K562 (cell line): ENCODE data around the gene NOSTRIN. TPM values are rescaled to one million over a fixed set of nuclear protein-coding genes. Genes with fewer than 3 reads are reported as not detected.

Experiments
- BCOR ChIP-seq: fragments of 450-650 bp; IDR thresholded peaks from 2 replicates; pipeline ENCODE4 v1.6.1; 2016
- CBX2 ChIP-seq: fragments of 200-600 bp; sonication (generic); IDR thresholded peaks from one replicate; pipeline ENCODE4 v1.6.1; 2012; ENCODE audit warnings: mild to moderate bottlenecking, low read length, inconsistent platforms; ENCODE audit not compliant: insufficient read depth, poor library complexity, severe bottlenecking
- CCAR2 ChIP-seq: fragments of 200-400 bp; formaldehyde crosslinking; IDR thresholded peaks from 2 replicates; pipeline ENCODE4 v1.6.1; 2017; ENCODE audit warnings: mild to moderate bottlenecking, low read depth, low read length
- CHD1 ChIP-seq: fragments of 200-600 bp; sonication (generic); IDR thresholded peaks from one replicate; pipeline ENCODE4 v1.6.1; 2012; ENCODE audit warnings: mild to moderate bottlenecking, moderate library complexity, low read length, inconsistent platforms
- COPS2 ChIP-seq: fragments of 450-650 bp; conservative IDR thresholded peaks from 2 replicates; pipeline ENCODE4 v1.6.1; 2016; ENCODE audit warnings: mild to moderate bottlenecking, moderate library complexity
- ERF ChIP-seq: fragments of 450-650 bp; formaldehyde crosslinking; IDR thresholded peaks from 2 replicates; pipeline ENCODE4 v1.4.0; 2020; ENCODE audit warnings: mild to moderate bottlenecking, mixed read lengths
- FIP1L1 ChIP-seq: fragments of 200-400 bp; formaldehyde crosslinking; IDR thresholded peaks from 2 replicates; pipeline ENCODE4 v1.6.1; 2018; ENCODE audit warnings: mild to moderate bottlenecking, low read depth, low read length; ENCODE audit not compliant: poor library complexity, severe bottlenecking
- GATAD2B ChIP-seq: fragments of 450-650 bp; IDR thresholded peaks from 2 replicates; pipeline ENCODE4 v1.6.1; 2017; ENCODE audit warnings: mild to moderate bottlenecking, borderline replicate concordance
- KLF13 ChIP-seq: fragments of 450-650 bp; IDR thresholded peaks from 2 replicates; pipeline ENCODE4 v1.6.1; 2016; ENCODE audit warnings: missing genetic modification characterization, low read depth, mild to moderate bottlenecking, missing compliant biosample characterization, moderate library complexity, borderline replicate concordance
- L3MBTL2 ChIP-seq: fragments of 450-650 bp; IDR thresholded peaks from 2 replicates; pipeline ENCODE4 v1.6.1; 2016; ENCODE audit warnings: mild to moderate bottlenecking, moderate library complexity
- MYNN ChIP-seq, 2 experiments: sonication (generic); formaldehyde crosslinking in 1 of 2; IDR thresholded peaks; 2 replicates each; pipeline versions ENCODE4 v1.5.0 to v1.6.1; 2016 to 2020; ENCODE audit warnings: antibody characterized with exemption in 1 of 2, missing genetic modification reagents in 1 of 2
- NBN ChIP-seq: fragments of 450-650 bp; IDR thresholded peaks from 2 replicates; pipeline ENCODE4 v1.6.1; 2016; ENCODE audit warnings: low read depth, mild to moderate bottlenecking
- NCOA1 ChIP-seq: fragments of 450-650 bp; IDR thresholded peaks from 2 replicates; pipeline ENCODE4 v1.6.1; 2016; ENCODE audit warnings: low read depth
- RBFOX2 ChIP-seq: fragments of 200-400 bp; formaldehyde crosslinking; IDR thresholded peaks from 2 replicates; pipeline ENCODE4 v1.6.1; 2017; ENCODE audit warnings: low read depth, mild to moderate bottlenecking, low read length, moderate library complexity
- RCOR1 ChIP-seq, 2 experiments: IDR thresholded peaks; 2 replicates each; pipeline ENCODE4 v1.6.1; 2012; ENCODE audit warnings: low read depth in 2 of 2, low read length in 2 of 2, borderline replicate concordance in 1 of 2, improper control_type of control experiment in 1 of 2
- SMAD3 ChIP-seq: fragments of 450-650 bp; formaldehyde crosslinking; conservative IDR thresholded peaks from 2 replicates; pipeline ENCODE4 v1.4.0; 2020; ENCODE audit warnings: mild to moderate bottlenecking
- ZNF23 ChIP-seq: fragments of 250-450 bp; sonication (Bioruptor Pico); IDR thresholded peaks from 2 replicates; pipeline ENCODE4 v1.4.0; 2020; ENCODE audit warnings: mild to moderate bottlenecking
- ZNF324 ChIP-seq: fragments of 250-450 bp; sonication (Bioruptor Pico); IDR thresholded peaks from 2 replicates; pipeline ENCODE4 v1.4.0; 2020; ENCODE audit warnings: mild to moderate bottlenecking
- ZNF77 ChIP-seq: fragments of 250-450 bp; sonication (Bioruptor Pico); IDR thresholded peaks from 2 replicates; pipeline ENCODE4 v1.5.0; 2020
- ZZZ3 ChIP-seq: fragments of 450-650 bp; IDR thresholded peaks from 2 replicates; pipeline ENCODE4 v1.6.1; 2016; ENCODE audit warnings: antibody characterized with exemption, mild to moderate bottlenecking, moderate library complexity
- polyA plus RNA-seq, 8 experiments: library from polyadenylated mRNA; depleted of rRNA in 4 of 8; stranded (reverse) in 5 of 8; unstranded in 3 of 8; fragments of >200 nt; fragmentation: Nextera tagmentation in 2 of 8; fragmentation: Illumina TruSeq in 1 of 8; extraction: Ambion mirVana in 2 of 8; extraction: Trizol in 1 of 8; gene quantifications; 2 replicates each; pipeline versions ENCODE4 v1.2.1 to v1.2.3, GENCODE V29; 2011 to 2014; ENCODE audit warnings: inconsistent platforms in 1 of 8, missing spikeins in 1 of 8
- total RNA-seq, 7 experiments: library from RNA; depleted of rRNA in 6 of 7; stranded (reverse); fragments of >200 nt in 6 of 7; fragmentation: Illumina TruSeq in 2 of 7; extraction: Trizol in 2 of 7; gene quantifications; 2 replicates each; pipeline versions ENCODE4 v1.2.1 to v1.2.3, GENCODE V29; 2011 to 2021; ENCODE audit warnings: low replicate concordance in 1 of 7
- TF ChIP-seq, protein P1 (sequence below): fragments of 450-650 bp; formaldehyde crosslinking; IDR thresholded peaks from 2 replicates; pipeline ENCODE4 v1.4.0; 2020; ENCODE audit warnings: mild to moderate bottlenecking, mixed read lengths
- TF ChIP-seq, protein P2 (sequence below): IDR thresholded peaks from 2 replicates; pipeline ENCODE4 v1.6.1; 2016; ENCODE audit warnings: missing genetic modification characterization, missing compliant biosample characterization
- TF ChIP-seq, protein P3 (sequence below), 2 experiments: fragments of 250-450 bp in 1 of 2; fragments of 450-650 bp in 1 of 2; sonication (Bioruptor Pico) in 1 of 2; IDR thresholded peaks; 2 replicates each; pipeline versions ENCODE4 v1.6.1 to v1.8.0; 2016 to 2021; ENCODE audit warnings: mild to moderate bottlenecking in 2 of 2, moderate library complexity in 2 of 2, missing compliant biosample characterization in 1 of 2, missing genetic modification characterization in 1 of 2

The NOSTRIN gene
- total and polyA plus RNA-seq, 9 of the 15 experiments (the other 6 are each of a cell fraction or from before 2014, with no cell fraction given) = 26.7 to 82.9 (median 56.3) TPM

DNA sequence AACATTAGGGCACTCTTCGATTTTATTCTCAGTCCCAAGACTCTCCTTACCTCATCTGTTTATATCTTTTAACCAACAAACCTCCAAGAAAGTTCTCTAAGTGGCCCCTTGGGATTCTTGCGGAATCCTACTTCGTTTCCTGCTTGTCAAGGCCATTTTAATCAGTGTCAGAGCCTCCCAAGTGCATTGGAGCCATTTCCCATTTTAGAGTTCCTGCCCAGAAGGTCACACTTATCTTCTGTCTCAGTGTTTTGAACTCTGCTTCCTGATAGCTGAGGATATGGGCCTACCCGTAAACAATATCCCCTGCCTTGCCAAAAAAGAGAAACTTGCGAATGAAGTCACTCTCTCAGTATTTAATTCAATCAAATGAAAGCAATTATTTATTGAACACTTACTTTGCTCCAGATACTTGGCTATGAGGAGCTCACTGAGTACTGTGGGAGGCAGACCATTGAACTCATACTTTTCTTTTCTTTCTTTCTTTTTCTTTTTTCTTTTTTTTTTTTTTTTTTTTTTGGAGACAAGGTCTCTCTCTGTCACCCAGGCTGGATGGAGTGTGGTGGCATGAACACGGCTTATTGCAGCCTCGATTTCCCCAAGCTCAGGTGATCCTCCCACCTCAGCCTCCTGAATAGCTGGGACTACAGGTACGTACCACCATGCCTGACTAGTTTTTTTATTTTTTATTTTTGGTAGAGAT lies 5.7 kb upstream of the NOSTRIN start (continued):
- TF ChIP-seq, protein P1, sequence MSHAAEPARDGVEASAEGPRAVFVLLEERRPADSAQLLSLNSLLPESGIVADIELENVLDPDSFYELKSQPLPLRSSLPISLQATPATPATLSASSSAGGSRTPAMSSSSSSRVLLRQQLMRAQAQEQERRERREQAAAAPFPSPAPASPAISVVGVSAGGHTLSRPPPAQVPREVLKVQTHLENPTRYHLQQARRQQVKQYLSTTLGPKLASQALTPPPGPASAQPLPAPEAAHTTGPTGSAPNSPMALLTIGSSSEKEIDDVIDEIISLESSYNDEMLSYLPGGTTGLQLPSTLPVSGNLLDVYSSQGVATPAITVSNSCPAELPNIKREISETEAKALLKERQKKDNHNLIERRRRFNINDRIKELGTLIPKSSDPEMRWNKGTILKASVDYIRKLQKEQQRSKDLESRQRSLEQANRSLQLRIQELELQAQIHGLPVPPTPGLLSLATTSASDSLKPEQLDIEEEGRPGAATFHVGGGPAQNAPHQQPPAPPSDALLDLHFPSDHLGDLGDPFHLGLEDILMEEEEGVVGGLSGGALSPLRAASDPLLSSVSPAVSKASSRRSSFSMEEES (CRISPR knock-in tag) = no peak
- no peak for TF ChIP-seq ZNF23 (CRISPR knock-in tag)
- no peak for TF ChIP-seq CCAR2
- TF ChIP-seq BCOR = 0 out of 2 replicates have a peak, but pooled peaks have one; percentile 56
- TF ChIP-seq, protein P2, sequence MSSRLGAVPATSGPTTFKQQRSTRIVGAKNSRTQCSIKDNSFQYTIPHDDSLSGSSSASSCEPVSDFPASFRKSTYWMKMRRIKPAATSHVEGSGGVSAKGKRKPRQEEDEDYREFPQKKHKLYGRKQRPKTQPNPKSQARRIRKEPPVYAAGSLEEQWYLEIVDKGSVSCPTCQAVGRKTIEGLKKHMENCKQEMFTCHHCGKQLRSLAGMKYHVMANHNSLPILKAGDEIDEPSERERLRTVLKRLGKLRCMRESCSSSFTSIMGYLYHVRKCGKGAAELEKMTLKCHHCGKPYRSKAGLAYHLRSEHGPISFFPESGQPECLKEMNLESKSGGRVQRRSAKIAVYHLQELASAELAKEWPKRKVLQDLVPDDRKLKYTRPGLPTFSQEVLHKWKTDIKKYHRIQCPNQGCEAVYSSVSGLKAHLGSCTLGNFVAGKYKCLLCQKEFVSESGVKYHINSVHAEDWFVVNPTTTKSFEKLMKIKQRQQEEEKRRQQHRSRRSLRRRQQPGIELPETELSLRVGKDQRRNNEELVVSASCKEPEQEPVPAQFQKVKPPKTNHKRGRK (tag) = no peak
- no peak for TF ChIP-seq KLF13 (tag)
- TF ChIP-seq ERF (CRISPR knock-in tag) = 0 out of 2 replicates have a peak, but pooled peaks have one; percentile 18
- TF ChIP-seq ZZZ3 = no peak
- peak; percentile 11; the same call in 1 of the 2 replicates for TF ChIP-seq L3MBTL2
- no peak for TF ChIP-seq ZNF77 (CRISPR knock-in tag)
- TF ChIP-seq, protein P3, sequence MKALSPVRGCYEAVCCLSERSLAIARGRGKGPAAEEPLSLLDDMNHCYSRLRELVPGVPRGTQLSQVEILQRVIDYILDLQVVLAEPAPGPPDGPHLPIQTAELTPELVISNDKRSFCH (CRISPR knock-in tag; IDR thresholded peaks at IDR 0.05) = no peak
- TF ChIP-seq, protein P3 (tag; IDR thresholded peaks at IDR 0.05) = peak; percentile 53
- TF ChIP-seq RBFOX2 = 0 out of 2 replicates have a peak, but pooled peaks have one; percentile 25
- no peak for TF ChIP-seq NBN
- TF ChIP-seq SMAD3 = 0 out of 2 replicates have a peak, but pooled peaks have one; percentile 59
- TF ChIP-seq NCOA1 = no peak; the same call in 1 of the 2 replicates
- no peak for TF ChIP-seq FIP1L1
- TF ChIP-seq GATAD2B = peak; percentile 55; the same call in 1 of the 2 replicates
- no peak for TF ChIP-seq MYNN (IDR thresholded peaks at IDR 0.05)
- no peak for TF ChIP-seq MYNN (CRISPR knock-in tag; IDR thresholded peaks at IDR 0.05)
- TF ChIP-seq RCOR1 (IDR thresholded peaks at IDR 0.05; ENCODE audit: borderline replicate concordance in 1 of 2, low read depth in 2 of 2, low read length in 2 of 2) = peak; percentile 6 to 90; a peak in 3 of 4 replicates
- TF ChIP-seq CBX2 = no peak
- no peak for TF ChIP-seq COPS2
- TF ChIP-seq ZNF324 (CRISPR knock-in tag) = no peak
- TF ChIP-seq CHD1 = no peak
